Measurements from ENCODE around the gene BCAS4. TPM values are rescaled to one million over a fixed set of nuclear protein-coding genes. Genes with fewer than 3 reads are reported as not detected.

BCAS4 gene
- total RNA-seq, 1 experiment from 2014 or later: 7.6 TPM

DNA sequence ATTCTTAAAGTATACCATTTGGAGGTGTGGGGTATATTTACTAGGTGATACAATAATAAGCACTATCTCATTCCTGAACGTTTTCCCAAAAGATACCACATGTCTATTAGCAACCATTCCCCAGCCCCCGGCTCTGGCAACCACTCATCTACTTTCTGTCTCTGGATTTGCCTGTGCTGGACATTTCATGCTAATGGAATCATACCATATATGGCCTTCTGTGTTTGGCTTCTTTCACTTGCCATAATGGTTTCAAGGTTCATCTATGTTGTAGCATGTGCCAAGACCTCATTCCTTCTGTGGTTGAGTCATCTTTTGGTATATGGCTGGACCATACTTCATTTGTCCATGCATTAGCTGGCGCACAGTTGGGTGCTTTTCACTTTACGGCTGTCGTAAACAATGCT, 39.7 kb downstream of the BCAS4 start:
- Histone ChIP-seq H3K4me2 (no peak overlapping the region), H3F3A (ENCODE audit: insufficient read depth, low read depth) (no peaks in the 10 kb centered on the region; the same call in 1 of the 2 replicates), H3K36me3 (ENCODE audit: low read depth) (no peaks in the 10 kb centered on the region), H3K4me3 (no peak overlapping the region), H3K9me3 (ENCODE audit: insufficient read depth, low read depth) (no peaks in the 10 kb centered on the region), H2AFZ (no peak overlapping the region), H3K27me3 (ENCODE audit: insufficient read depth, low read depth) (no peaks in the 10 kb centered on the region), H3K79me2 (ENCODE audit: low read depth) (no peaks in the 10 kb centered on the region), H3K4me1 (replicated peaks; ENCODE audit: insufficient read depth) (no peaks in the 10 kb centered on the region), H4K20me1 (ENCODE audit: insufficient read depth) (no peaks in the 10 kb centered on the region), H3K27ac (no peak overlapping the region), H3K9me2 (ENCODE audit: insufficient read depth) (no peaks in the 10 kb centered on the region)
- CTCF ChIA-PET: no interaction called here
- POLR2A ChIA-PET (ENCODE audit: unreplicated experiment): no interaction called here
- DNase-seq: no peak
- BruUV-seq (replicated peaks): no TSS peak
- intact Hi-C loops (cut with micrococcal nuclease; ENCODE audit: unreplicated experiment): no loop called here
- TF ChIP-seq EZH2 (IDR thresholded peaks at IDR 0.05; ENCODE audit: low read depth) (no peak), CTCF (conservative IDR thresholded peaks at IDR 0.05) (no peak)

GRCh38 chr20:50837532-50838321, 42.9 kb downstream of the BCAS4 start:
- intact Hi-C loops (cut with micrococcal nuclease; ENCODE audit: unreplicated experiment): no loop called here
- Histone ChIP-seq H3K4me2 (no peak overlapping the region), H3K27me3 (ENCODE audit: insufficient read depth, low read depth) (no peaks in the 10 kb centered on the region), H2AFZ (no peak overlapping the region), H3K4me1 (replicated peaks; ENCODE audit: insufficient read depth) (no peaks in the 10 kb centered on the region), H3K9me2 (ENCODE audit: insufficient read depth) (no peaks in the 10 kb centered on the region), H3K36me3 (ENCODE audit: low read depth) (no peaks in the 10 kb centered on the region), H4K20me1 (ENCODE audit: insufficient read depth) (no peaks in the 10 kb centered on the region), H3K27ac (no peak overlapping the region), H3K9me3 (ENCODE audit: insufficient read depth, low read depth) (no peaks in the 10 kb centered on the region), H3K79me2 (ENCODE audit: low read depth) (no peaks in the 10 kb centered on the region), H3F3A (ENCODE audit: insufficient read depth, low read depth) (no peaks in the 10 kb centered on the region; the same call in 1 of the 2 replicates), H3K4me3 (no peak overlapping the region)
- POLR2A ChIA-PET (ENCODE audit: unreplicated experiment): interaction anchor here (0.7 kb wide), 1 partner anchor 76 kb away, joined by 3 read pairs; no protein-coding TSS in a partner anchor
- BruUV-seq (replicated peaks): no TSS peak
- CTCF ChIA-PET: no interaction called here
- no peak for DNase-seq
- TF ChIP-seq CTCF (conservative IDR thresholded peaks at IDR 0.05) (no peak), EZH2 (IDR thresholded peaks at IDR 0.05; ENCODE audit: low read depth) (no peak)

- CTCF ChIA-PET: no interaction called here
- DNase-seq: no peak
- H2AFZ ChIP-seq: no peak overlapping the region
- H3F3A ChIP-seq (ENCODE audit: insufficient read depth, low read depth): no peaks in the 10 kb centered on the region; the same call in 1 of the 2 replicates
- H3K27me3 ChIP-seq (ENCODE audit: insufficient read depth, low read depth): no peaks in the 10 kb centered on the region
- no TSS peak for BruUV-seq (replicated peaks)
- H3K9me3 ChIP-seq (ENCODE audit: insufficient read depth, low read depth): no peaks in the 10 kb centered on the region
- H3K4me1 ChIP-seq (replicated peaks; ENCODE audit: insufficient read depth): no peaks in the 10 kb centered on the region
- H4K20me1 ChIP-seq (ENCODE audit: insufficient read depth): no peaks in the 10 kb centered on the region
- no peaks in the 10 kb centered on the region for H3K36me3 ChIP-seq (ENCODE audit: low read depth)
- H3K9me2 ChIP-seq (ENCODE audit: insufficient read depth): no peaks in the 10 kb centered on the region
- intact Hi-C loops (cut with micrococcal nuclease; ENCODE audit: unreplicated experiment): no loop called here
- no peaks in the 10 kb centered on the region for H3K79me2 ChIP-seq (ENCODE audit: low read depth)
- no peak for TF ChIP-seq CTCF (conservative IDR thresholded peaks at IDR 0.05)
- no peak for TF ChIP-seq EZH2 (IDR thresholded peaks at IDR 0.05; ENCODE audit: low read depth)
- H3K27ac ChIP-seq: no peak overlapping the region
- POLR2A ChIA-PET (ENCODE audit: unreplicated experiment): interaction anchor here (0.7 kb wide), 1 partner anchor 75 kb away, joined by 3 read pairs; no protein-coding TSS in a partner anchor
- no peak overlapping the region for H3K4me2 ChIP-seq
- H3K4me3 ChIP-seq: no peak overlapping the region
Measured at GRCh38 chr20:50838322-50838625, 43.4 kb downstream of the BCAS4 start.

Data from PC-9 (cell line).